Osteoblast (primary cell): ENCODE measurements around the gene CHRND. TPM values are rescaled to one million over a fixed set of nuclear protein-coding genes. Genes with fewer than 3 reads are reported as not detected.

ENCODE experiments used
- DNase-seq: peaks from one replicate; pipeline ENCODE4 v3.0.0; 2011; ENCODE audit warnings: low spot score, mixed read lengths; ENCODE audit not compliant: insufficient read length; ENCODE audit errors: missing footprints
- H2AFZ ChIP-seq: 2 replicates; pipeline ENCODE4 v1.6.0; 2011; ENCODE audit warnings: mild to moderate bottlenecking, low read length
- H3K27ac ChIP-seq: 2 replicates; pipeline ENCODE4 v1.5.1; 2011; ENCODE audit warnings: mild to moderate bottlenecking, low read depth, low read length, moderate library complexity
- H3K27me3 ChIP-seq: 2 replicates; pipeline ENCODE4 v1.6.0; 2012; ENCODE audit warnings: mild to moderate bottlenecking, control low read depth, inconsistent platforms, low read length, moderate library complexity; ENCODE audit not compliant: insufficient read depth
- H3K36me3 ChIP-seq: 2 replicates; pipeline ENCODE4 v1.5.1; 2011; ENCODE audit warnings: mild to moderate bottlenecking, low read length, control low read depth, moderate library complexity; ENCODE audit not compliant: insufficient read depth
- H3K4me1 ChIP-seq: 2 replicates; pipeline ENCODE4 v1.5.1; 2011; ENCODE audit warnings: mild to moderate bottlenecking, low read length, control low read depth, moderate library complexity; ENCODE audit not compliant: insufficient read depth
- H3K4me2 ChIP-seq: 2 replicates; pipeline ENCODE4 v1.6.0; 2011; ENCODE audit warnings: mild to moderate bottlenecking, low read length; ENCODE audit not compliant: insufficient read depth
- H3K4me3 ChIP-seq: fragments of 200-600 bp; sonication (generic); 3 replicates; pipeline ENCODE4 v1.5.1; 2012; ENCODE audit warnings: mild to moderate bottlenecking, low read length, inconsistent platforms; ENCODE audit not compliant: insufficient read depth
- H3K79me2 ChIP-seq: 2 replicates; pipeline ENCODE4 v1.6.0; 2012; ENCODE audit warnings: mild to moderate bottlenecking, low read length, control low read depth, inconsistent platforms; ENCODE audit not compliant: insufficient read depth
- H3K9me3 ChIP-seq: 2 replicates; pipeline ENCODE4 v1.5.1; 2011; ENCODE audit warnings: low read depth, low read length, control low read depth
- H4K20me1 ChIP-seq: 2 replicates; pipeline ENCODE4 v1.6.0; 2012; ENCODE audit warnings: mild to moderate bottlenecking, low read length, control low read depth; ENCODE audit not compliant: insufficient read depth
- CTCF ChIP-seq: IDR thresholded peaks from 2 replicates; pipeline ENCODE4 v1.5.1; 2011; ENCODE audit warnings: mild to moderate bottlenecking, low read depth, low read length, moderate library complexity; ENCODE audit errors: extremely low read depth
- total RNA-seq: library from RNA; depleted of rRNA; stranded (reverse); fragments of >200 nt; gene quantifications from 2 replicates; pipeline ENCODE4 v1.2.3, GENCODE V29; 2012

Gene CHRND
- total RNA-seq, 1 donor = not detected

GRCh38 chr2:232518844-232519243 lies 7.1 kb upstream of the CHRND start:
- peaks cover 4% of the 10 kb centered on the region for H4K20me1 ChIP-seq
- no peaks in the 10 kb centered on the region for H3K9me3 ChIP-seq
- H2AFZ ChIP-seq = no peak overlapping the region
- no peaks in the 10 kb centered on the region for H3K79me2 ChIP-seq
- H3K4me2 ChIP-seq = no peak overlapping the region
- no peaks in the 10 kb centered on the region for H3K36me3 ChIP-seq
- H3K27me3 ChIP-seq = peaks cover 50% of the 10 kb centered on the region
- TF ChIP-seq CTCF = no peak
- no peak for DNase-seq
- H3K4me1 ChIP-seq = no peaks in the 10 kb centered on the region
- no peak overlapping the region for H3K27ac ChIP-seq
- H3K4me3 ChIP-seq = no peak overlapping the region

GRCh38 chr2:232519581-232520438 lies 6.2 kb upstream of the CHRND start, which contains the start of gene PRSS56:
Gene PRSS56, plus strand, starts transcription at chr2:232520388. Its CDS starts 211 bp downstream, at chr2:232520599.
- DNase-seq = no peak
- no peaks in the 10 kb centered on the region for H3K4me1 ChIP-seq
- no peak within 1 kb of the TSS for H3K4me2 ChIP-seq
- H3K27ac ChIP-seq = no peak within 1 kb of the TSS
- peaks cover 4% of the 10 kb centered on the region for H4K20me1 ChIP-seq
- no peaks in the 10 kb centered on the region for H3K79me2 ChIP-seq
- H3K9me3 ChIP-seq = no peaks in the 10 kb centered on the region
- no peak within 1 kb of the TSS for H2AFZ ChIP-seq
- TF ChIP-seq CTCF = no peak
- H3K27me3 ChIP-seq = peaks cover 51% of the 10 kb centered on the region
- H3K4me3 ChIP-seq = no peak within 1 kb of the TSS
- H3K36me3 ChIP-seq = no peaks in the 10 kb centered on the region

DNA sequence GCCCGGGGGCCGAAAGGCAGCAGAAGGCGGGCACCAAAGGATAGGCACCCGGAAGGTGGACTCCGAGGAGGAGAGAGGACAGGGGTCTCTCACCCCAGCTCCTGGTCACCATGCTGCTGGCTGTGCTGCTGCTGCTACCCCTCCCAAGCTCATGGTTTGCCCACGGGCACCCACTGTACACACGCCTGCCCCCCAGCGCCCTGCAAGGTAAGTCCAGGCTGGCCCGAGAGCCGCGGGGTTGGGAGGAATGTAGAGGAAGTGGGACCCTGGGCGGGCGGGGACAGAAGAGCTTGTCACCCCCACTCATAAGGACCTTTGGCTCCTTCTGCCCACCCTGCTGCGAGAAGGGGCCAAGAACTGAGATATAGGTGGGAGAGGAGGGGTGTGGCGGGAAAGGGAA lies 5.5 kb upstream of the CHRND start:
- Histone ChIP-seq H3K4me1 (no peaks in the 10 kb centered on the region), H3K9me3 (no peaks in the 10 kb centered on the region), H3K36me3 (no peaks in the 10 kb centered on the region), H3K27ac (no peak overlapping the region), H2AFZ (no peak overlapping the region), H3K27me3 (peaks cover 47% of the 10 kb centered on the region), H3K4me2 (no peak overlapping the region), H4K20me1 (peaks cover 4% of the 10 kb centered on the region), H3K79me2 (no peaks in the 10 kb centered on the region), H3K4me3 (no peak overlapping the region)
- TF ChIP-seq CTCF = no peak
- no peak for DNase-seq

GRCh38 chr2:232521098-232521497 lies 4.9 kb upstream of the CHRND start:
- peaks cover 47% of the 10 kb centered on the region for H3K27me3 ChIP-seq
- no peak overlapping the region for H3K27ac ChIP-seq
- H3K36me3 ChIP-seq = no peaks in the 10 kb centered on the region

More at GRCh38 chr2:232521098-232521497, 4.9 kb upstream of the CHRND start:
- no peaks in the 10 kb centered on the region for H3K79me2 ChIP-seq
- no peaks in the 10 kb centered on the region for H3K9me3 ChIP-seq
- no peak overlapping the region for H3K4me2 ChIP-seq
- peaks cover 4% of the 10 kb centered on the region for H4K20me1 ChIP-seq
- no peak for DNase-seq
- H2AFZ ChIP-seq = no peak overlapping the region
- TF ChIP-seq CTCF = no peak
- H3K4me1 ChIP-seq = no peaks in the 10 kb centered on the region
- H3K4me3 ChIP-seq = no peak overlapping the region
